ENCODE measurements around the gene RBFOX2.

The RBFOX2 gene

DNA sequence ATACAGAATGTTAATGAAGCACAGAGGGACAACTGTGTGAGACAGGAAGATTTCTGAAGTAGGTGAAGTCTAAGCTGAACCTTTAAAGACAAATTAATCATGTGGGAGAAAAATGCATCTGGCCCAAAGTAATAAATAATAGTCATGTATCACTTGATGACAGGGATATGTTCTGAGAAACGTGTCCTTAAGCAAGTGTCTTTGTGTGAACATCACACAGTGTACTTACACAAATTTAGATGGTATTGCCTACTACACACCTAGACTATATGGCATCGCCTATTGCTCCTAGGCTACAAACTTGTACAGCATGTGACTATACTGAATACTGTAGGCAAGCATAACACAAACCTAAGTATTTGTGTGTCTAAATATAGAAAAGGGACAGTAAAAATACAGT lies 198.3 kb downstream of the RBFOX2 start:
- H3K27me3 ChIP-seq (replicated peaks; ENCODE audit: control insufficient read depth, insufficient read depth, low read length): no peaks in the 10 kb centered on the region; the same call in 1 of the 2 replicates
- H3K4me3 ChIP-seq (replicated peaks; ENCODE audit: low read depth, low read length): no peak overlapping the region
- TF ChIP-seq, protein P1, sequence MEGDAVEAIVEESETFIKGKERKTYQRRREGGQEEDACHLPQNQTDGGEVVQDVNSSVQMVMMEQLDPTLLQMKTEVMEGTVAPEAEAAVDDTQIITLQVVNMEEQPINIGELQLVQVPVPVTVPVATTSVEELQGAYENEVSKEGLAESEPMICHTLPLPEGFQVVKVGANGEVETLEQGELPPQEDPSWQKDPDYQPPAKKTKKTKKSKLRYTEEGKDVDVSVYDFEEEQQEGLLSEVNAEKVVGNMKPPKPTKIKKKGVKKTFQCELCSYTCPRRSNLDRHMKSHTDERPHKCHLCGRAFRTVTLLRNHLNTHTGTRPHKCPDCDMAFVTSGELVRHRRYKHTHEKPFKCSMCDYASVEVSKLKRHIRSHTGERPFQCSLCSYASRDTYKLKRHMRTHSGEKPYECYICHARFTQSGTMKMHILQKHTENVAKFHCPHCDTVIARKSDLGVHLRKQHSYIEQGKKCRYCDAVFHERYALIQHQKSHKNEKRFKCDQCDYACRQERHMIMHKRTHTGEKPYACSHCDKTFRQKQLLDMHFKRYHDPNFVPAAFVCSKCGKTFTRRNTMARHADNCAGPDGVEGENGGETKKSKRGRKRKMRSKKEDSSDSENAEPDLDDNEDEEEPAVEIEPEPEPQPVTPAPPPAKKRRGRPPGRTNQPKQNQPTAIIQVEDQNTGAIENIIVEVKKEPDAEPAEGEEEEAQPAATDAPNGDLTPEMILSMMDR (IDR thresholded peaks at IDR 0.05; ENCODE audit: insufficient read depth, low read length, poor library complexity, severe bottlenecking): no peak
- DNase-seq (ENCODE audit: extremely low read depth, insufficient read length): no peak
- H3K36me3 ChIP-seq (ENCODE audit: control insufficient read depth, insufficient read depth, low read length): no peaks in the 10 kb centered on the region

DNA sequence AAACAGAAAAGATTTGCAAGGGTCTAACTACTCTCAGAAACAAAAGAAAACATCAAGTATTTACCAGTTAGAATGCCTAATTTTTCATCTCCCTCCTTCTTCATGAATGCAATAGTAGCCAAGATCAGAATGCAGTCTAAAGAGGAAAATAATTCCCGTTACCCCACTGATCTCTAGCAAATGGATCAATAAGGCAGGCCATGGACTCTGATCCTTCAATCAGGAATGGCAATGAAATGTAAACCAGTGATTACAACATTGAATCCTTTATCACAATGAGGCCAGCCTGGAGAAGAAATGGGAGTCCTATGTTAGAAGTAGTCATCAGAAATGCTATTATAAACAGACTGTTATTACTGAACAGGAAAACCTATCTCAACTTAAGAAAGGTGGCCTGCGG lies 204.4 kb downstream of the RBFOX2 start:
- no peak overlapping the region for H3K4me3 ChIP-seq (replicated peaks; ENCODE audit: low read depth, low read length)
- H3K36me3 ChIP-seq (ENCODE audit: control insufficient read depth, insufficient read depth, low read length): no peaks in the 10 kb centered on the region
- DNase-seq (ENCODE audit: extremely low read depth, insufficient read length): no peak
- TF ChIP-seq, protein P1 (IDR thresholded peaks at IDR 0.05; ENCODE audit: insufficient read depth, low read length, poor library complexity, severe bottlenecking): no peak
- H3K27me3 ChIP-seq (replicated peaks; ENCODE audit: control insufficient read depth, insufficient read depth, low read length): peaks cover 2% of the 10 kb centered on the region

DNA sequence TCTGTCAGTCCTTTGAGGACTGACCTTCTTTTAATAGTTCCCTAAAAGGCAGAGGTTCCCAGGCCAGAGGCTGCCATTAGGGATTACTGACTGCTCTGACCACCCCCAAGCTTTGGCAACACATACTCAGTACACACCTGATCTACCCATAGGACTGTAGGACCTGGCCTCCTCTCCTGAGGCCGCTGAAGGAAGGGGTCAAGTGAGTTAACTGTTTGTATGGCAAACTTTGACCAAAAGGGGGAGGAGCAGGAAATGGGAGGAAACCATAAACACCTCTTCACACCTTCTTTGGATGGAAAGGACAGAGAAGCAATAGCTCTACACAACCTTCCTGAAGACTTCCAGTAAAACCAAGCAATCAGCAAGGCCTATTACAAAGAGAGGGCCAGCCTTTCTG lies 207.0 kb downstream of the RBFOX2 start:
- Histone ChIP-seq H3K27me3 (replicated peaks; ENCODE audit: control insufficient read depth, insufficient read depth, low read length) (peaks cover 2% of the 10 kb centered on the region; the same call in 1 of the 2 replicates), H3K36me3 (ENCODE audit: control insufficient read depth, insufficient read depth, low read length) (no peaks in the 10 kb centered on the region), H3K4me3 (replicated peaks; ENCODE audit: low read depth, low read length) (no peak overlapping the region)
- TF ChIP-seq, protein P1 (IDR thresholded peaks at IDR 0.05; ENCODE audit: insufficient read depth, low read length, poor library complexity, severe bottlenecking): no peak
- DNase-seq (ENCODE audit: extremely low read depth, insufficient read length): no peak

DNA sequence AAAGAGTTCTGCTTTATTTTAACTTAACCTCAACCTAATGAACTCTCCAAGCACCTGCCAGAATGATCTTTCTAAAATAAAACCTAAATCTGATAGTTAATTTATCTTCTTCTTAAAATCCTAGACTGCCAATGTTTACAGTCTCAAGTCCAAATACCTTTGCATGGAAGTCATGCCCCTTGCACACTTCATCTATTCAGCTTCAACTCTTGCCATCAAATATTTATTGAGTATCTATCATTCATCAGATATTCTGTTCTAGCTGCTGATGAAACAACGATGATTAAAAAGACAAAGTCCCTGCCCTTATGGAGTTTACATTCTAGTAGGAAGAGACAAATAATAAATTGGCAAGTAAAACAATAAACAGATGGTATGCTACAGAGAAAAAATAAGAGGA lies 209.2 kb downstream of the RBFOX2 start:
- TF ChIP-seq, protein P1 (IDR thresholded peaks at IDR 0.05; ENCODE audit: insufficient read depth, low read length, poor library complexity, severe bottlenecking): no peak
- H3K27me3 ChIP-seq (replicated peaks; ENCODE audit: control insufficient read depth, insufficient read depth, low read length): peaks cover 2% of the 10 kb centered on the region; the same call in 1 of the 2 replicates
- H3K4me3 ChIP-seq (replicated peaks; ENCODE audit: low read depth, low read length): no peak overlapping the region
- no peaks in the 10 kb centered on the region for H3K36me3 ChIP-seq (ENCODE audit: control insufficient read depth, insufficient read depth, low read length)
- no peak for DNase-seq (ENCODE audit: extremely low read depth, insufficient read length)

DNA sequence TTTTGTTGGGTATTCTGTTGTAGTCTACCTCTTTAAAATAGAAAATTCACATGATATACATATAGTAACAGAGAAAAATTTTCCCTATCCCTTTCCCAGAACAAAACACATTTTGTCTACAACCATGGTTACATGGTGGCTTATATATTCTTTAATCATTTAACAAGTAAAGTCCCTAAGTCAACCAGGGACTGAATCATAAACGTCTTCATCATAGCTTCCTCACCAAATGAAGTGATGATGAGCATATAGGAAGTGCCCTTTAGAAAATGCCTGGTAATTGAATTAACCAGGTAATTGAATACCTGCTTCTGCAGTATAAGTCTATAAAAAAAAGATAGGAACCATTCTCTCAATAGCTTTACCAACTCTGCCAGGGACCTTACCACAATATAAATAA lies 209.7 kb downstream of the RBFOX2 start:
- TF ChIP-seq, protein P1 (IDR thresholded peaks at IDR 0.05; ENCODE audit: insufficient read depth, low read length, poor library complexity, severe bottlenecking): no peak
- no peaks in the 10 kb centered on the region for H3K36me3 ChIP-seq (ENCODE audit: control insufficient read depth, insufficient read depth, low read length)

DNA sequence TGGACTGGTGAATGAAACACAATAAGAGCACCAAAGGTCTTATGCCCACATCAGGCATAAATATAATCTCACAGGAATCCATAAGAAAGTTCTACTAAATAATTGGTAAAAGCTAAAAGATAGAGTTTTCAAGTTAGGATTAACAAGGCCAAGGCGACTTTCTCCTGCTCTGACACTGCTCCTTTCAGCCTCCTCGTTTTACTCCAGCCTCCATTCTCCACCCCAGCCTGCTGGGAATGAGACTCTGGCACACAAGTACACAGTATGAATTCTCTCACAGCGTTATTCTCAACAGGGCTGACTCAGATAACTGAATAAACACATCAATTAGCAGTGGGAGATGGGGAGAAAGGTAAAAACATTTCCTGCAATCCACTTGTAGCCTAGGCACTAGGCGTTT lies 216.0 kb downstream of the RBFOX2 start:
- H3K27me3 ChIP-seq (replicated peaks; ENCODE audit: control insufficient read depth, insufficient read depth, low read length): no peaks in the 10 kb centered on the region; the same call in 1 of the 2 replicates
- DNase-seq (ENCODE audit: extremely low read depth, insufficient read length): no peak
- no peaks in the 10 kb centered on the region for H3K36me3 ChIP-seq (ENCODE audit: control insufficient read depth, insufficient read depth, low read length)
- TF ChIP-seq, protein P1 (IDR thresholded peaks at IDR 0.05; ENCODE audit: insufficient read depth, low read length, poor library complexity, severe bottlenecking): no peak
- no peak overlapping the region for H3K4me3 ChIP-seq (replicated peaks; ENCODE audit: low read depth, low read length)

More for the DNA sequence above, 209.7 kb downstream of the RBFOX2 start:
- Histone ChIP-seq H3K4me3 (replicated peaks; ENCODE audit: low read depth, low read length) (no peak overlapping the region), H3K27me3 (replicated peaks; ENCODE audit: control insufficient read depth, insufficient read depth, low read length) (peaks cover 2% of the 10 kb centered on the region; the same call in 1 of the 2 replicates)
- DNase-seq (ENCODE audit: extremely low read depth, insufficient read length): no peak
